Esophagus squamous epithelium (tissue), 4 donors: Measurements from ENCODE around the gene TTC3.

Experiments used
- CTCF ChIP-seq, 6 experiments: fragments of 450-650 bp in 4 of 6; fragments of 200-600 bp in 2 of 6; sonication (generic) in 2 of 6; IDR thresholded peaks; one replicate each; pipeline ENCODE4 v1.5.1; 2016 to 2019; ENCODE audit warnings: antibody characterized with exemption in 6 of 6, mild to moderate bottlenecking in 4 of 6, moderate library complexity in 4 of 6
- POLR2A ChIP-seq, 4 donors: fragments of 450-650 bp; IDR thresholded peaks; one replicate each; pipeline ENCODE4 v1.6.1; 2017; ENCODE audit warnings: antibody characterized with exemption in 4 of 4, mild to moderate bottlenecking in 4 of 4, moderate library complexity in 3 of 4

GRCh38 chr21:37165586-37165985 lies 92.5 kb downstream of the TTC3 start:
- TF ChIP-seq CTCF (IDR thresholded peaks at IDR 0.05), result no peak
- TF ChIP-seq POLR2A (IDR thresholded peaks at IDR 0.05), result no peak
